OCI-LY7 (cell line): ENCODE data around the gene SSBP2. TPM values are rescaled to one million over a fixed set of nuclear protein-coding genes. Genes with fewer than 3 reads are reported as not detected.

Experiments used
- BruUV-seq: library from RNA; stranded (reverse); fragments of 400-500 nt; replicated peaks from 2 replicates; lab custom pipeline; 2021; lab: Mats Ljungman, UMichigan
- CTCF ChIA-PET: fragments of 300-600 bp; sonication (Branson Sonifier 250); formaldehyde crosslinking; loops from one replicate; lab custom pipeline; 2022; ENCODE audit warnings: antibody characterized with exemption; ENCODE audit not compliant: unreplicated experiment; lab: Charles Lee
- POLR2A ChIA-PET: fragments of 300-600 bp; sonication (Branson Sonifier 250); formaldehyde crosslinking; loops from one replicate; lab custom pipeline; 2022; ENCODE audit warnings: antibody characterized with exemption; lab: Charles Lee
- DNase-seq: peaks from one replicate; pipeline ENCODE4 v3.0.0-alpha.2; 2015; ENCODE audit warnings: low spot score
- H2AFZ ChIP-seq: fragments of 200-600 bp; sonication (generic), shearing (Covaris generic); 2 replicates; pipeline ENCODE4 v1.6.1; 2014; ENCODE audit warnings: mild to moderate bottlenecking, antibody characterized with exemption, low read length, moderate library complexity
- H3K27ac ChIP-seq: fragments of 200-600 bp; sonication (generic); 2 replicates; pipeline ENCODE4 v1.5.1; 2014; ENCODE audit warnings: mixed run types, low read depth, mild to moderate bottlenecking, moderate library complexity, low read length, inconsistent platforms; ENCODE audit not compliant: poor library complexity, severe bottlenecking
- H3K36me3 ChIP-seq: fragments of 200-600 bp; sonication (generic); 2 replicates; pipeline ENCODE4 v1.6.1; 2014; ENCODE audit warnings: mild to moderate bottlenecking, antibody characterized with exemption, low read length, moderate library complexity, mixed read lengths; ENCODE audit not compliant: insufficient read depth
- H3K4me1 ChIP-seq: fragments of 200-600 bp; sonication (generic); 2 replicates; pipeline ENCODE4 v1.5.1; 2014; ENCODE audit warnings: mild to moderate bottlenecking, low read length; ENCODE audit not compliant: insufficient read depth, poor library complexity, severe bottlenecking
- H3K4me2 ChIP-seq: fragments of 200-600 bp; sonication (generic); 2 replicates; pipeline ENCODE4 v1.6.1; 2014; ENCODE audit warnings: mild to moderate bottlenecking, low read length
- H3K4me3 ChIP-seq: fragments of 200-600 bp; sonication (generic); 2 replicates; pipeline ENCODE4 v1.5.1; 2014; ENCODE audit warnings: mild to moderate bottlenecking, low read depth, low read length; ENCODE audit not compliant: poor library complexity, severe bottlenecking
- H3K79me2 ChIP-seq: fragments of 200-600 bp; sonication (generic); 2 replicates; pipeline ENCODE4 v1.6.1; 2016; ENCODE audit warnings: low read depth, mild to moderate bottlenecking, low read length, moderate library complexity, mixed read lengths; ENCODE audit not compliant: insufficient read depth
- H3K9me2 ChIP-seq: fragments of 200-600 bp; sonication (generic); 2 replicates; pipeline ENCODE4 v1.6.1; 2016; ENCODE audit warnings: mild to moderate bottlenecking, low read length, mixed read lengths; ENCODE audit not compliant: insufficient read depth
- H3K9me3 ChIP-seq: fragments of 200-600 bp; sonication (generic); 2 replicates; pipeline ENCODE4 v1.6.1; 2014; ENCODE audit warnings: mild to moderate bottlenecking, mixed run types, low read length, mixed read lengths
- H4K20me1 ChIP-seq: fragments of 200-600 bp; sonication (generic); 2 replicates; pipeline ENCODE4 v1.6.1; 2014; ENCODE audit warnings: mild to moderate bottlenecking, antibody characterized with exemption, low read length, moderate library complexity, mixed read lengths; ENCODE audit not compliant: insufficient read depth
- EZH2phosphoT487 ChIP-seq: fragments of 200-600 bp; sonication (generic); IDR thresholded peaks from 2 replicates; pipeline ENCODE4 v1.6.1; 2018; ENCODE audit warnings: low read depth, borderline replicate concordance, mild to moderate bottlenecking, mixed run types, antibody characterized with exemption, low read length, moderate library complexity, mixed read lengths
- intact Hi-C: fragments of 100-400 bp; cut with micrococcal nuclease; formaldehyde crosslinking; loops from one replicate; pipeline ENCODE4 v1.10.0; 2022; ENCODE audit not compliant: unreplicated experiment
- total RNA-seq, 2 experiments: library from RNA; depleted of rRNA in 1 of 2; stranded (reverse); fragments of >200 nt in 1 of 2; shearing (Covaris generic) in 1 of 2; gene quantifications; 2 replicates each; pipeline ENCODE4 v1.2.3, GENCODE V29; 2014 to 2022
- TF ChIP-seq, protein P1 (sequence below): fragments of 200-600 bp; sonication (generic); conservative IDR thresholded peaks from 2 replicates; pipeline ENCODE4 v1.5.1; 2014; ENCODE audit warnings: mild to moderate bottlenecking, antibody characterized with exemption, low read length, moderate library complexity, mixed read lengths

SSBP2 gene
- total RNA-seq, 2 experiments from 2014 or later, result 140 to 172 TPM

DNA sequence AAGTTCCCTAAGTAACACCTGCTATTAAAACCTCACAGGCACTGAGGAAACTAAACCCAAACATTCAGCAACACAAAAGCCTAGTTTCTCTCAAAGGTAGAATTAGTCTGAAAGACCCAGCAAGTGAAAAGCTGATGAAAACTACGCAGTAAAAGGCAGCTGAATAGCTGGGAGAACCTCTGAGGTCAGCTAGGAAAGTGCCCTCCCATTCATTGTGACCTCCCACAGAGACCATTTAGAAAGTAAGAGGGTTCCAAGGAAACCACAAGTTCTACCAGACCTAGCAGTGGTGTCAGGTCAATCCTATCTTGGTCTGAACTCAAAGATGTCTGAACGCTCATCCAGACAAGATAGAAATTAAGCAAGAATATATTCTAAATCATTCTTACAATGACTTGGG lies 144.7 kb downstream of the SSBP2 start:
- peaks cover 30% of the 10 kb centered on the region for H3K9me3 ChIP-seq
- ChIA-PET CTCF (no interaction called here), POLR2A (interaction anchor here (0.6 to 1.6 kb wide), 3 partner anchors 16 to 72 kb away, joined by 3 read pairs; no protein-coding TSS in a partner anchor)
- no TSS peak for BruUV-seq
- H2AFZ ChIP-seq, result no peak overlapping the region
- H3K4me3 ChIP-seq, result no peak overlapping the region
- H3K27ac ChIP-seq, result no peak overlapping the region
- H3K4me2 ChIP-seq, result no peak overlapping the region
- H3K36me3 ChIP-seq, result peaks cover 90% of the 10 kb centered on the region
- no peaks in the 10 kb centered on the region for H3K4me1 ChIP-seq
- intact Hi-C loops, result no loop called here
- H3K79me2 ChIP-seq, result peaks cover 7% of the 10 kb centered on the region; the same call in 1 of the 2 replicates
- no peaks in the 10 kb centered on the region for H3K9me2 ChIP-seq
- TF ChIP-seq, protein P1, sequence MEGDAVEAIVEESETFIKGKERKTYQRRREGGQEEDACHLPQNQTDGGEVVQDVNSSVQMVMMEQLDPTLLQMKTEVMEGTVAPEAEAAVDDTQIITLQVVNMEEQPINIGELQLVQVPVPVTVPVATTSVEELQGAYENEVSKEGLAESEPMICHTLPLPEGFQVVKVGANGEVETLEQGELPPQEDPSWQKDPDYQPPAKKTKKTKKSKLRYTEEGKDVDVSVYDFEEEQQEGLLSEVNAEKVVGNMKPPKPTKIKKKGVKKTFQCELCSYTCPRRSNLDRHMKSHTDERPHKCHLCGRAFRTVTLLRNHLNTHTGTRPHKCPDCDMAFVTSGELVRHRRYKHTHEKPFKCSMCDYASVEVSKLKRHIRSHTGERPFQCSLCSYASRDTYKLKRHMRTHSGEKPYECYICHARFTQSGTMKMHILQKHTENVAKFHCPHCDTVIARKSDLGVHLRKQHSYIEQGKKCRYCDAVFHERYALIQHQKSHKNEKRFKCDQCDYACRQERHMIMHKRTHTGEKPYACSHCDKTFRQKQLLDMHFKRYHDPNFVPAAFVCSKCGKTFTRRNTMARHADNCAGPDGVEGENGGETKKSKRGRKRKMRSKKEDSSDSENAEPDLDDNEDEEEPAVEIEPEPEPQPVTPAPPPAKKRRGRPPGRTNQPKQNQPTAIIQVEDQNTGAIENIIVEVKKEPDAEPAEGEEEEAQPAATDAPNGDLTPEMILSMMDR, result no peak
- no peak for TF ChIP-seq EZH2phosphoT487
- H4K20me1 ChIP-seq, result no peaks in the 10 kb centered on the region; the same call in 1 of the 2 replicates
- no peak for DNase-seq

GRCh38 chr5:81605299-81605698 lies 145.6 kb downstream of the SSBP2 start:
- CTCF ChIA-PET, result no interaction called here
- no peak for TF ChIP-seq EZH2phosphoT487
- TF ChIP-seq, protein P1, result no peak
- no peaks in the 10 kb centered on the region for H3K4me1 ChIP-seq
- intact Hi-C loops, result no loop called here
- H3K27ac ChIP-seq, result no peak overlapping the region
- no peak overlapping the region for H3K4me2 ChIP-seq
- peaks cover 13% of the 10 kb centered on the region; the same call in 1 of the 2 replicates for H3K79me2 ChIP-seq
- no peak for DNase-seq
- no TSS peak for BruUV-seq
- no peaks in the 10 kb centered on the region; the same call in 1 of the 2 replicates for H4K20me1 ChIP-seq
- H2AFZ ChIP-seq, result no peak overlapping the region
- no peak overlapping the region for H3K4me3 ChIP-seq
- no peaks in the 10 kb centered on the region for H3K9me2 ChIP-seq
- POLR2A ChIA-PET, result no interaction called here
- peaks cover 90% of the 10 kb centered on the region for H3K36me3 ChIP-seq
- H3K9me3 ChIP-seq, result peaks cover 22% of the 10 kb centered on the region

DNA sequence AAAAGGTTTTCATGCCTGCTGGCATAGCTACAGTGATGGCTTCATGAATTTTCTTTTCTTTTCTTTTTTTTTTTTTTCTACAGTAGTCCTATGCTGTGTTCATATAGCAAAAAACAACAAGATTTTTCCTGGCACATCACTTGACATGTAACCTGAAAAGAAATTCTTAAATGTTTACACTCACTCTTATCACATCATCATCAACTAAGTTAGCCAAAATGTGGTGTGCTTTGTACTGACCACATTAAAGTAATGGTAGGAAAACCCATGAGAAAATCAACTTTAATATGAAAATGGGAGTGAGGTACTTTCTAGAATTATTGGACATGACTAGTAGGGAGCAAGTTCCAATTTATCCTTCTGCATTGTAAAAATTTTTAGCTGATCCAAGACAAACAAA lies 146.7 kb downstream of the SSBP2 start:
- peaks cover 15% of the 10 kb centered on the region; the same call in 1 of the 2 replicates for H3K9me3 ChIP-seq
- H3K4me1 ChIP-seq, result no peaks in the 10 kb centered on the region
- peaks cover 13% of the 10 kb centered on the region; the same call in 1 of the 2 replicates for H3K79me2 ChIP-seq
- H4K20me1 ChIP-seq, result no peaks in the 10 kb centered on the region; the same call in 1 of the 2 replicates
- TF ChIP-seq, protein P1, result no peak
- no peak for TF ChIP-seq EZH2phosphoT487
- no peak for DNase-seq
- H3K4me3 ChIP-seq, result no peak overlapping the region
- intact Hi-C loops, result no loop called here
- peaks cover 89% of the 10 kb centered on the region for H3K36me3 ChIP-seq
- ChIA-PET CTCF (no interaction called here), POLR2A (interaction anchor here (0.5 to 0.6 kb wide), 2 partner anchors 11 to 1202 kb away, joined by 3 read pairs; no protein-coding TSS in a partner anchor)
- no peaks in the 10 kb centered on the region for H3K9me2 ChIP-seq
- H3K4me2 ChIP-seq, result no peak overlapping the region
- H3K27ac ChIP-seq, result no peak overlapping the region
- H2AFZ ChIP-seq, result no peak overlapping the region
- no TSS peak for BruUV-seq
